Trophoblast cell (in vitro differentiated cells and primary cell): ENCODE measurements around the gene CCDC74B.
"Not testable (repeated sequence)": the region's sequence is repeated elsewhere in the genome, so short reads cannot be mapped to it uniquely, and the experiment has no call there.

ENCODE experiments used
- DNase-seq, 2 donors: peaks; one replicate each; pipeline ENCODE4 v3.0.0-alpha.2; 2016
- H2AFZ ChIP-seq: 2 replicates; pipeline ENCODE4 v1.6.1; 2013; ENCODE audit warnings: low read length, moderate library complexity, mild to moderate bottlenecking; ENCODE audit not compliant: insufficient read depth, poor library complexity
- H2AK5ac ChIP-seq: 2 replicates; pipeline ENCODE4 v1.6.1; 2013; ENCODE audit warnings: mild to moderate bottlenecking, low read length
- H2BK120ac ChIP-seq: 2 replicates; pipeline ENCODE4 v1.6.1; 2013; ENCODE audit warnings: low read length, mild to moderate bottlenecking, moderate library complexity; ENCODE audit not compliant: insufficient read depth, poor library complexity
- H2BK12ac ChIP-seq: 2 replicates; pipeline ENCODE4 v1.6.1; 2013; ENCODE audit warnings: mild to moderate bottlenecking, low read length, moderate library complexity
- H2BK5ac ChIP-seq: 2 replicates; pipeline ENCODE4 v1.6.1; 2013; ENCODE audit warnings: low read length, low read depth, moderate library complexity, mild to moderate bottlenecking; ENCODE audit not compliant: poor library complexity
- H3K14ac ChIP-seq: 2 replicates; pipeline ENCODE4 v1.6.1; 2013; ENCODE audit warnings: mild to moderate bottlenecking, low read length
- H3K18ac ChIP-seq: 2 replicates; pipeline ENCODE4 v1.6.1; 2013; ENCODE audit warnings: mild to moderate bottlenecking, low read length
- H3K23ac ChIP-seq: 2 replicates; pipeline ENCODE4 v1.6.1; 2013; ENCODE audit warnings: low read length
- H3K27ac ChIP-seq: 2 replicates; pipeline ENCODE4 v1.5.1; 2013; ENCODE audit warnings: low read depth, mild to moderate bottlenecking, inconsistent platforms, low read length, moderate library complexity
- H3K27me3 ChIP-seq: 2 replicates; pipeline ENCODE4 v1.6.1; 2013; ENCODE audit warnings: inconsistent platforms, mild to moderate bottlenecking, low read length, moderate library complexity; ENCODE audit not compliant: insufficient read depth
- H3K36me3 ChIP-seq, 2 experiments: 1 replicate in 1 of 2; 2 replicates in 1 of 2; pipeline ENCODE4 v1.6.1; 2013; ENCODE audit warnings: low read length in 2 of 2, mild to moderate bottlenecking in 2 of 2, moderate library complexity in 1 of 2; ENCODE audit not compliant: insufficient read depth in 2 of 2, control insufficient read depth in 1 of 2
- H3K4ac ChIP-seq: 2 replicates; pipeline ENCODE4 v1.6.1; 2013; ENCODE audit warnings: low read depth, mild to moderate bottlenecking, low read length, moderate library complexity
- H3K4me1 ChIP-seq, 2 experiments: 1 replicate in 1 of 2; 2 replicates in 1 of 2; pipeline ENCODE4 v1.6.1; 2013; ENCODE audit warnings: low read length in 2 of 2, mild to moderate bottlenecking in 2 of 2, moderate library complexity in 1 of 2; ENCODE audit not compliant: insufficient read depth in 2 of 2, control insufficient read depth in 1 of 2
- H3K4me2 ChIP-seq: 2 replicates; pipeline ENCODE4 v1.6.1; 2013; ENCODE audit warnings: inconsistent platforms, mild to moderate bottlenecking, low read length, moderate library complexity
- H3K4me3 ChIP-seq: 2 replicates; pipeline ENCODE4 v1.5.1; 2013; ENCODE audit warnings: mild to moderate bottlenecking, low read depth, low read length, inconsistent platforms
- H3K79me1 ChIP-seq: one replicate; pipeline ENCODE4 v1.6.1; 2013; ENCODE audit warnings: low read length
- H3K79me2 ChIP-seq: 2 replicates; pipeline ENCODE4 v1.6.1; 2013; ENCODE audit warnings: low read length, mild to moderate bottlenecking; ENCODE audit not compliant: control insufficient read depth, insufficient read depth, poor library complexity
- H3K9ac ChIP-seq: 2 replicates; pipeline ENCODE4 v1.6.1; 2013; ENCODE audit warnings: mild to moderate bottlenecking, low read length
- H3K9me3 ChIP-seq: 2 replicates; pipeline ENCODE4 v1.6.1; 2013; ENCODE audit warnings: low read depth, mild to moderate bottlenecking, control low read depth, inconsistent platforms, low read length; ENCODE audit not compliant: insufficient read depth
- H4K12ac ChIP-seq: 2 replicates; pipeline ENCODE4 v1.6.1; 2013; ENCODE audit warnings: low read depth, mild to moderate bottlenecking, low read length, moderate library complexity
- H4K8ac ChIP-seq: 2 replicates; pipeline ENCODE4 v1.6.1; 2013; ENCODE audit warnings: low read depth, mild to moderate bottlenecking, low read length, moderate library complexity
- H4K91ac ChIP-seq: one replicate; pipeline ENCODE4 v1.6.1; 2013; ENCODE audit warnings: low read depth, mild to moderate bottlenecking, low read length, moderate library complexity
- WGBS: extraction: QIAGEN DNeasy Blood & Tissue Kit; methylation state at CpG from one replicate; pipeline ENCODE4 v1.1.7; 2013; ENCODE audit warnings: missing lambda C conversion rate; ENCODE audit not compliant: insufficient read length, insufficient coverage; ENCODE audit errors: extremely low coverage; 5-methylcytosine and 5-hydroxymethylcytosine counted together

The CCDC74B gene

DNA sequence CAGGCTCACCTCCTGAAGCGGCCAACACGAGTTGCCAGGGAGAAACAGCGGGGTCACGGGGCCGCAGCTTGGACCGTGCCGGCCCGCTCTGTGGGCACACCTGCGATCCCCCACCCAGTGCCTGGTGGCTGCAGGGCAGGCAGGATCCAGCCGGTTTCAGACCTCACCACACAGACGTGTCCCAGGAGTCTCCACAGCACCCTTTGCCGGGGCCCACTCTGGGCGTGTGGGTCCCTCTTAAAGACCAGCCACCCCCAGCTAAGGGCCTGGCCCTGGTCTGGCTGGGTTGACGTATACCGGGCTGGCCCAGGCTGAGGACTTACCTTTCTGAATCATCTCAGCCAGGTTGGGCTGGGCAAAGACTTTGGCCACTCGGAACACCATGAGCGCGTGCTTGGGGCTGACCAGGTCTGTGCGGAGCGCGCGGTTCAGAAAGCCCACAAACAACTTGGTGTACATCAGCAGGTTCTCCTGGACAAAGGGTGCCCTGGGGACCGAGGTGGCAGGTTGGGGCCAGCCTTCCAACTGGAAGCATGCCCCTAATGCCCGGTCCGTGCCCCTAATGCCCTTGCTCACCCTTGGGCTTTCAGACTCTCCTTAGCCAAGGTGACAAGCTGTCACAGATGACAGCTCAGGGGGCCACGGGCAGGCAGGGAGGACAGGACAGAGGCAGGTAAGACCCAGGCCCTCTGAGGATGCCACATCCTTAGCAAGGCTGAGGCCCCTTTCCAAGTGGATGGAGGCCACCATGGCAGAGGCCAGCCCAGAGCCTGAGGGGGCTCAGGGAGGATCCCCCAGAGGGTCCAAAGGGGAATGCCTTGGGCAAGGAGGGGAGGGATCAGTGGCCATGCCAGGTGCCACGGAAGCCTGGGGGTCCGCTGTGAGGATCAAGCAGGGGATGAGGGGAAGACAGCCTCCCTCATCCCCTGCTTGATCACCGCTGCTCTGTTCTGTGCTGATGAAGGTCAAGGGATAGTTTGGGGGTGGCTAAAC is 10.2 kb upstream of the CCDC74B start:
- H3K27ac ChIP-seq = no peak overlapping the region
- no peak for DNase-seq
- no peak overlapping the region for H4K12ac ChIP-seq
- H2BK12ac ChIP-seq = no peak overlapping the region
- H4K8ac ChIP-seq = no peak overlapping the region
- peaks cover 1% of the 10 kb centered on the region for H3K9me3 ChIP-seq
- H2BK120ac ChIP-seq = no peak overlapping the region
- H3K4me2 ChIP-seq = no peak overlapping the region
- no peak overlapping the region for H2BK5ac ChIP-seq
- H3K18ac ChIP-seq = no peak overlapping the region
- H3K79me1 ChIP-seq = no peaks in the 10 kb centered on the region
- H2AFZ ChIP-seq = no peak overlapping the region
- no peak overlapping the region for H3K9ac ChIP-seq
- no peak overlapping the region for H2AK5ac ChIP-seq
- H3K79me2 ChIP-seq = no peaks in the 10 kb centered on the region
- H3K4me3 ChIP-seq = no peak overlapping the region
- no CpG with 5 or more reads among the region's 29 CpGs for WGBS
- H3K36me3 ChIP-seq = peaks cover 58 to 63% of the 10 kb centered on the region in 2 experiments
- H3K4ac ChIP-seq = no peak overlapping the region
- no peak overlapping the region for H4K91ac ChIP-seq
- H3K23ac ChIP-seq = no peak overlapping the region
- H3K4me1 ChIP-seq = no peaks in the 10 kb centered on the region
- H3K27me3 ChIP-seq = no peaks in the 10 kb centered on the region
- no peak overlapping the region for H3K14ac ChIP-seq

DNA sequence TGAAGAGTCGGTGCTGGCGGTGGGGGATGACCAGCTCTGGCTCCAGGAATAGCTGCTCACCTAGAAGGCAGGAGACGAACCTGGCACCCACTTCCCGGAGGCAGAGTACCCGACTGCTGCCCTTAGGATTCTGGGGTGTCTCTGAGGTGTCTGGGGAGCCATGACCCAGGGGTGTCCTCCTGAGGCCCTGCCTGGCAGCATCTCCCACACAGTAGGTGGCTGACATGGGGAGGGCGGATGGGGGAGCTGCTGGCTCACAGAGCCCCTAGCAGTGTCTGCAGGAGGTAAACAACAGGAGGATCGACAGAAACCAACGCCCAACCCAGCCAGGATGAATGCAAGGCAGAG is 9.5 kb upstream of the CCDC74B start:
- WGBS = no CpG with 5 or more reads among the region's 8 CpGs
- peaks cover 53 to 58% of the 10 kb centered on the region in 2 experiments for H3K36me3 ChIP-seq
- H3K9me3 ChIP-seq, H2AFZ ChIP-seq, H3K4ac ChIP-seq, H3K79me1 ChIP-seq, H2BK12ac ChIP-seq, H3K4me2 ChIP-seq, H4K91ac ChIP-seq, H3K79me2 ChIP-seq, H3K27me3 ChIP-seq, H4K8ac ChIP-seq, H3K18ac ChIP-seq, H3K23ac ChIP-seq, H4K12ac ChIP-seq, H2AK5ac ChIP-seq, H3K9ac ChIP-seq, H3K14ac ChIP-seq, H2BK120ac ChIP-seq, H3K27ac ChIP-seq, H3K4me3 ChIP-seq, DNase-seq, H2BK5ac ChIP-seq, H3K4me1 ChIP-seq: not testable (repeated sequence)

DNA sequence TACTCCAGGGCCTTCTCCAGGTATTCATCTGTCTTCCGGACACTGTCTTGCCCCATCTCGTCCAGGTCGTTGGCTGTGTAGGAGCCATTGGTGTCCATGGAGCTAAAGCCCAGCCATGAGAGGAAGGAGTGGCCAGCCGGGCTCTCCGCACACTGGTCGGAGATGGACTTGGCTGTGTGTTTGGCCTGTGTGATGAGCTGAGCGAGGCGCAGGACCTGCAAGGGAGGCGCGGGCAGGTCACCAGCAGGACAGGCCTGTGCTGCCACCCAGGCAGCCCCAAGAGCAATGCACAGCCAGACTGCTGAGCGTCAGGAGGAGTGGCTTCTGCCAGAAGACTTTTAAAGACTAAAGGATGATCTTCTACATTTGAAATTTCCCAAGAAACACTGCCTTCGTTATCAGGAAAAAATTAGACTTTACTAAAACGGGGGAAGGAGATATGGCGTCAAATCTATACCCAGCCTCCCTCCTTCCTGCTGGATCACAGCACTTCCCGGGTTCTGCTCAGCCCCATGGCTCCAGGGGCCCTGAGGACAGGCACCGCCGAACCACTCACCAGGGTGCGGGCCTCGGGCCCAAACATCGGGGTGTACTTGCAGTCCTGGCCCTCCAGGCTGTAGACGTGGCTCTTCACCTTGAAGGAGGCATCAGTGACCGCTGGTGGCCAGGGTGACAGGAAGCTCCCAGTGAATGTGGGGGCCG is 9.0 kb upstream of the CCDC74B start:
- H2BK120ac ChIP-seq, H4K8ac ChIP-seq, H3K4me3 ChIP-seq, H2BK5ac ChIP-seq, H3K27ac ChIP-seq, H3K4me2 ChIP-seq, H3K14ac ChIP-seq, DNase-seq, H4K91ac ChIP-seq, H3K23ac ChIP-seq, H3K9ac ChIP-seq, H2AK5ac ChIP-seq, H3K27me3 ChIP-seq, H2BK12ac ChIP-seq, H3K4ac ChIP-seq, H4K12ac ChIP-seq, H3K79me1 ChIP-seq, H3K79me2 ChIP-seq, H3K18ac ChIP-seq, H2AFZ ChIP-seq, H3K9me3 ChIP-seq, H3K4me1 ChIP-seq: not testable (repeated sequence)
- WGBS = no CpG with 5 or more reads among the region's 23 CpGs
- H3K36me3 ChIP-seq = peaks cover 49 to 55% of the 10 kb centered on the region in 2 experiments

DNA sequence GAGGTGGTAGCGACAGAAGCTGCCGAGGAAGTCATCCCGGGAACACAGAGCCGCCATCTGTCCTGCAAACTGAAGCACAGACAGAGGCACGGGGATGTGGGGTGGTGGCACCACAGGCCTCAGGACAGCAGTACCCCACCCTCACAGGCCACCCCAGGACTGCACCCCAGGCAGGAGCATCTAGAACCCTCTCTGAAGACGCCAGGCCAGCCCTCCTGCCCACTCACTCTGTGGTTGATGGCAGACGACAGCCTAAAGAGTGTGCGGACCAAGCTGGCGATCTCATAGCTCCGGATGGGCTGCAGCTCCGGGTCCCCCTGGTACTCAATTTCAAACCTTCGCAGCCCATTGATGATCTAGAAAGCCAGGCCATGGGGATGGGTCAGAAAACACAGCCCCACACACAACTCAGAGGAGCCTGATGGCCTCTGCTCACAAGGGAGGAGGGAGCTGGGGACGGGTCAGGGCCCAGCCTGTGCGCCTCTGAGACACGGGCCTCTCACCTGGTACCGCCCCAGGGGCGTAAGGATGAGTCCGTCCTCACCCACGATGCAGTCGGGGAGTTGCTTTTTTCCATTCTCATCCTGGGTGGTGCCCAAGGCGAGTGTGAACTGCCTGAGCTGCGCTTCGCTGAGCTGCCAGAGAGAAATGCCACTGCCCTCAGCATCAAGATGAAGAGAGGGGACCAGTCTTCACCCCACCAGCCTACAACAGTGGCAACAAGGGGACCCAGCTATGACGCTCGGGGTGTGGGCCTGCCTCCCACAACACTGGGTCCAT is 8.1 kb upstream of the CCDC74B start:
- Histone ChIP-seq H4K12ac (no peak overlapping the region), H3K18ac (no peak overlapping the region), H3K27me3 (no peaks in the 10 kb centered on the region)

More for the DNA sequence above, 8.1 kb upstream of the CCDC74B start:
- Histone ChIP-seq H4K91ac (no peak overlapping the region), H2BK120ac (no peak overlapping the region), H2BK12ac (no peak overlapping the region), H3K9me3 (no peaks in the 10 kb centered on the region), H2AFZ (no peak overlapping the region), H2BK5ac (no peak overlapping the region), H3K4ac (no peak overlapping the region), H3K79me2 (no peaks in the 10 kb centered on the region), H3K4me2 (no peak overlapping the region), H3K9ac (no peak overlapping the region), H3K23ac (no peak overlapping the region), H4K8ac (no peak overlapping the region), H2AK5ac (no peak overlapping the region), H3K14ac (no peak overlapping the region), H3K79me1 (no peaks in the 10 kb centered on the region), H3K4me3 (no peak overlapping the region), H3K4me1 (no peaks in the 10 kb centered on the region), H3K27ac (no peak overlapping the region), H3K36me3 (peaks cover 42 to 51% of the 10 kb centered on the region in 2 experiments)
- DNase-seq = no peak
- WGBS = no CpG with 5 or more reads among the region's 25 CpGs
